Stimulated activated CD8-positive, alpha-beta memory T cell treated with anti-CD3 and anti-CD28 coated beads, Interleukin-12 subunit alpha, Interleukin-12 subunit beta, amount 100 ng/mL, for 24 hours (primary cell): ENCODE data around the gene KIF13A.
"Not testable (repeated sequence)": the region's sequence is repeated elsewhere in the genome, so short reads cannot be mapped to it uniquely, and the experiment has no call there.

Source experiments
- DNase-seq: peaks from one replicate; pipeline ENCODE4 v3.0.0-alpha.2; 2020; ENCODE audit errors: extremely low read depth

The KIF13A gene

DNA sequence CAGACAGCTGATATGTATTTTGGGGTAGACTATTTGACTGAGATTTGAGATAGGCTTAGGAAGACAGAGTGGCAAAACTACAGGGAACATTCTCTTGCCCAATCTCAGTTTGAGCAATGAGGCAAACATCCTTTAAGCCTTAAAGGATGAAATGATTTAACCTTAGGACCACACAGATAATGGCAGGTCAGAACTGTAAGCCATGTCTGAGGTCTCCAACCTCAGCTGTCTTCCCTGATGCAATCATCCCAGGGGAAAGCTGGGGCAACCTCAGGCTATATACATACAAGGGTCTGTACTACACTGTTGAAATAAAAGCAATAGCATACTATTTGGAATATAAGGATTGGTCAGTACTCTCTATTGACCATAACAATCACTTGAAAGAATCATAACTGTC lies 196.9 kb downstream of the KIF13A start:
- DNase-seq: no peak

DNA sequence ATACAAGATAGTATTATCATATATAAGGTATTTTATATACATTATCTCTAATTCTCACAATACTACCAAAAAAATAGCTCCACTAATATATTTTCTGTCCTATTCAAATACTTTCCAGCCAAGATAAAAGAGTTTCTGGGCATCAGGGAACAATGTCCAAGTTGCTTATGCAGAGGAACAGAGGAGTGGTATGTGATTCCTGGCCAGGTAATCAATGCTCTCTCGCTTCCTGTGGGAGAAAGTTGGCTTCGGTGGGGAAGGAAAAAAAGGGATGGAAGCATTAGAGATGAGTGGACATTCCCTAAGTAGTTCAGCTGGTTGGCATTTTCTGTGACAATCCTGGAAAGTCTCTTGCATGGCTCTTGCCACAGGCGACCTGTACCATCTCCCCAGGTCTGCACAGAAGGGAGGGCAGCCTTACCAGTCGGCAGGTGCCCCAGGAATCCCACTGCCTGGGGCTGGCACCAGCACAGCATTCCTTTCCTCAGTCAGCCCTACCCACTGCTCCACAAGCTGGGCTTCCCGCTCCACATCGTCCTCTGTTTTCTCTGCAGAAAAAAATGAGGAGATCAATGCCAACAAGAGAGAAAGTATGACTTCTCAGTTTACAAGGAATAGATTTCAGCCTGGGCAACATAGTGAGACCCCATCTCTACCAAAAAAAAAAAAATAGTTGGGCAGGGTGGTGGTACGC lies 202.2 kb downstream of the KIF13A start:
- no peak for DNase-seq

DNA sequence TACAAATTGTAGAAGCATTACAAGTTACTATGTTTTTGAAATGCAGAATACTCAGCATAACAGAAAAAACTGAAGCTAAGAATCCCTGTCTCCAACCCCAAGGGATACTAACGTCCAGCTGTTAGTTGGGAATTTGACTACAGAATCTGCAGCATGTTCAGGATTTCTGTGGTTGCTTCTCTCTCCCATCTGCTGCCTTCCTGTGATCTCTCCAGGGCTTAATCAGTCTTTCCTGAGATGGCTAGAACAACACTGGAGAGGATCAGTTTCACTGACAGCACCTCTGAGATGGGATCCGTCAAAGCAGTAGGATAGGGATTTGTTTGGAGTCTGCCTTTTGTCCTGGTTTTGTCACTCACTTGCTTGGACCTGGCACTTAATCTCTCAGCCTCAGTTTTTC lies 207.4 kb downstream of the KIF13A start:
- no peak for DNase-seq

DNA sequence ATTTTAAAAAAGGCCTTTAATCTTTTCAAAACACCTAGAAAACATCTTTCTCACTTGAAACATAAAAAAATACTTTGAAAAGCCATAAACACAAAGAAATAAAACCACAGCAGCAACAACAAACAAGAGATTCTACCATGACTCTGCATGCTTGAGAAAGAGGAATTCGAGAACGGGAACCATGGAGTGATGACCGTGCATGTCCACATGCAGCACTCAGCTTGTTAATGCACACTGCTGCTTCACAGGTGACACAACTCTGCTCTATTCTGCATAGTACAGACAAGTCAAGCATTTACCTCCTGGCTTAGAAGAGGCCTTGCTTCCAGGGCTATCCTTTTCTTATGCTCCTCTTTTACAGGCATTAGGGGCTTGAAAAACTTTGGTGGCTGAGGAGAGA lies 215.8 kb downstream of the KIF13A start:
- DNase-seq: no peak

DNA sequence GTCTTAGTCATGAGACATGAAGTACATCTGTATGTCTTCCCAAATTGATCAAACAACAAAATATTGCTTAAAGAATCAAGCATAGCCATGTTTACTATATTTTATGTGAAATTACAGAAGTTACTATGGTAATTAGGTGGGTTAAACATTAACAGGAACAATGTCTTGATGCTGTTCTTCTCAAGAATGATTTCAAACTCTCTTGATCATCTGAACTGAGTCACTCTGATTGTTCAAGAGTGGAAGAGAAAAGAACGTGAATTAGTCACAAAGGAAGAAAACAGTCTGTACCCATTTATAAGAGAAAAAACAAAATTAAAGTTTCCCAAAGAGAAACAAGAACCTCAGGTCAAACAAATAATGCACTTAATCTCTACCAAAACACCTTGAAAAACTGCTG lies 218.6 kb downstream of the KIF13A start:
- no peak for DNase-seq

DNA sequence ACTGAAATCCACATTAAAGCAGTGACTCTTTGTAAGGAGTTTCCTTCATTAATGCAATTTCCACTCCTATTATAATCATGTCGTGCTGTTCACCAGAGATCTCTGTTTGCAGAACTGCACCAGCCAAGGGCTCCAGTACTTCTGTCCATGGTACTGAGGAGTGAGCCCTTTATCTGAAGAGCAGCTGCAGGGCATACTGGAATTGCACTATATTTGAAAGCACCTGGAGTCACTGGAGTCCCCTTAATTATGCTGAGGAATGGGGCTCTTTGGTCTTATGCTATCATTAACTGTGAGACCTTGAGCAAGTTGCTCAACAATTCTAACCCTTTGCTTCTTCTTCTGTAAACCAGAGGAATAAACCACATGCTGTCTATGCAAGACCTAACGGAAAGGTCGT lies 219.0 kb downstream of the KIF13A start:
- DNase-seq: no peak

DNA sequence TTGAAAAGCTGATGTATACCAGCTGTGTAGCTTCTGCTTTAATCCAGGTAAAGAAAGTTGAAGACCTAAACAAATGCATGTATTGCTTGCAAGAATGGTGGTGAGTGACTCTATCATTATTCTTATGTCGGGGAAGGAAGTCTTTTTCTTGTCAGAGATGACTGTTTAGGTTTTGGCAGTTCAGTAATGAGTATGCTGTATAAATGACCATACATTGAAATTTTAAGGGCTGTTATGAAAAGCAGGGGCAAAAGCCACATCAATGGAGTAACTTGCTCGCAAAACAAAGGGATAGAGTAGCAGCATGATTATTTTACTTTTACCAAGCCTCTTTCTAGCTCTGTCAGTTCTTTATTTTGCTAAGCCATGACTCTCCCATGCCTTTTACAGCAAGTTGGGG lies 224.8 kb downstream of the KIF13A start:
- DNase-seq: no peak

DNA sequence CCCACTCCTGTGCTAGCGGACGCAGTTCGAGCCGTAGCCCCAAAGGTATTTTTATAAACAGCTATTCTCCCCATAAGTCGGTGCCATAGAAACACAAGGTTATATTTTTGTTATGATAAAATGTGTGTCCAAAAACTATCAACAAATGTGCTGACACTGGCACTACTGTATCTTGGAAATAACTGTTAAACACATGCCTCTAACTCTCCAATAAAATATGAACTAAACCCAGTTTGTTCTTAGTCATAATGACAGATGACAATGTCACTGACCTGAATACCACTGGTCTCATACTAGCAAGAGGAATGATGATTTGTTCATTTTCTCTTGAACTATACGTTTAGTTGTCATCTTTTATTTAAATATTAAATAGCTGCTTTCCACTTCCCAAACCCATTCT lies 229.3 kb downstream of the KIF13A start:
- no peak for DNase-seq

DNA sequence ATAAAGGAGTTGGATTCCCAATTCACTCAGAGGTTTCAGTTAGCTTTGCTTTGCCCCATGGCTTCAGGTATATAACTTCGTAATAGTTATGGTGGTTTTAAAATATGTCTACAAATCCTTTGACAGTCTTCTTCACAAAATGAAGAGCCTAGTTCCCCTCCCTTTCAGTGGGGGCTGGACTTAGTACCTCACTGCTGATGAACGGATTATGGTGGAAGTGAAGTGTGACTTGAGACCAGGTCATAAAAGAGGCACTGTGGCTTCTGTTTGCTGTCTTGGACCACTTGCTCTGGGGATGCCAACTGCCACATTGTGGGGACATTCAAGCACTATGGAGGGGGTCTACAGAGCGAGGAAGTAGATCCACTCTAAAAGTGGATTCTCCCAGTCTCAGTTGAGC lies 233.2 kb downstream of the KIF13A start:
- DNase-seq: no peak

DNA sequence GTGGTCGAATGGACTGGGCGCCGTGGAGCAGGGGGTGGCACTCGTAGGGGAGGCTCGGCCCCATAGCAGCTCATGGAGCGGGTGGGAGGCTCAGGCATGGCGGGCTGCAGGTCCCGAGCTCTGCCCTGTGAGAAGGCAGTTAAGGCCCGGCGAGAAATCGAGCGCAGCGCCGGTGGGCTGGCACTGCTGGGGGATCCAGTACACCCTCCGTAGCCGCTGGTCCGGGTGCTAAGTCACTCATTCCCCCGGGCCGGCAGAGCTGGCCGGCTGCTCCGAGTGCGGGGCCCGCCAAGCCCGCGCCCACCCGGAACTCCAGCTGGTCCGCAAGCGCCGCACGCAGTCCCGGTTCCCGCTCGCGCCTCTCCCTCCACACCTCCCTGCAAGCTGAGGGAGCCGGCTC lies 242.1 kb downstream of the KIF13A start:
- not testable (repeated sequence) for DNase-seq

DNA sequence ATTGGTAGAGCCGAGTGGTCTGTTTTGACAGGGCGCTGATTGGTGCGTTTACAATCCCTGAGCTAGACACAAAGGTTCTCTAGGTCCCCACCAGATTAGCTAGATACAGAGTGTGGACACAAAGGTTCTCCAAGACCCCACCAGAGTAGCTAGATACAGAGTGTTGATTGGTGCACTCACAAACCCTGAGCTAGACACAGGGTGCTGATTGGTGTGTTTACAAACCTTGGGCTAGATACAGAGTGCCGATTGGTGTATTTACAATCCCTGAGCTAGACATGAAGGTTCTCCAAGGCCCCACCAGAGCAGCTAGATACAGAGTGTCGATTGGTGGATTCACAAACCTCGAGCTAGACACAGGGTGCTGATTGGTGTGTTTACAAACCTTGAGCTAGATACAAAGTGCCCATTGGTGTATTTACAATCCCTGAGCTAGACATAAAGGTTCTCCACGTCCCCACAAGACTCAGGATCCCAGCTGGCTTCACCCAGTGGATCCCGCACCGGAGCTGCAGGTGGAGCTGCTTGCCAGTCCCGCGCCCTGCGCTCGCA lies 242.6 kb downstream of the KIF13A start:
- DNase-seq: not testable (repeated sequence)

DNA sequence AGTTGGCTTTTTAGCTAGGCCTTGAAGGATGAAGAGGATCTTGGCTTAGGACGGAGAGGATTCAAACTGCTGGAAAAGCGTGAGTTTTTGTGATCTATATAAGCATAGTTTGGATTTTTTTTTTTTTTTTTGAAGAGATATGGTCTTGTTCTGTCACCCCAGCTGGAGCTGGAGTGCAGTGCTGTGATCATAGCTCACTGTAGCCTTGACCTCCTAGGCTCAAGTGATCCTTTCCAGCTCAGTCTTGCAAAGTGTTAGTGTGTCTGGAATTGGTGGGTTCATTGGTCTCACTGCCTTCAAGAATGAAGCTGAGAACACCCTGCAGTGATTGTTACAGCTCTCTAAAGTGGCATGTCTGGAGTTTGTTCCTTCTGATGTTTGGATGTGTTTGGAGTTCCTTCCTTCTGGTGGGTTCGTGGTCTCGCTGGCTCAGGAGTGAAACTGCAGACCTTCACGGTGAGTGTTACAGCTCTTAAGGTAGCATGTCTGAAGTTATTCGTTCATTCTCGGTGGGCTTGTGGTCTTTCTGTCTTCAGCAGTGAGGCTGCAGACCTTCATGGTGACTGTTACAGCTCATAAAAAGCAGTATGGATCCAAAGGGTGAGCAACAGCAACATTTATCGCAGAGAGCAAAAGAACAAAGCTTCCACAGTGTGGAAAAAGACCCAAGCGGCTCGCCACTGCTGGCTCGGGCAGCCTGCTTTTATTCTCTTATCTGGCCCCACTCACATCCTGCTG lies 243.2 kb downstream of the KIF13A start:
- no peak for DNase-seq

DNA sequence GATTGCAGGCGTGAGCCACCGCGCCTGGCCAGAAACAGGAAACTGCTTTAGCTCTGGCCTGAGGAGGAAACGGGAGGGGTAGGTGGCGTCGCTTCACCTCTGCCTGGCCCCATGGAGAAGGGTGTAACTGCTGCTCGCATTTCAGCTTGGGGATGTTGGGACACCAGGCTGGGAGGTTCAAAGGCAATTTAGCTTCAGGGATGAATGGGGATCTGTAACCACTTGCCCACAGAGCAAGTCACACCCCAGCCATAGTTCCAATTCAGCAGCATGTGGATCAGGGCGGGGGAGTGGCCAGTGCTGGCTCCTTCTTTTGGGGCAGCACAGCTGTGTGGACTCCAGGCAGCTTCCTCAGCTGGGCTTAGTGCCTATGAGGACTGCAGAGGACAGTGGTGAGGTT lies 245.9 kb downstream of the KIF13A start:
- DNase-seq: no peak

DNA sequence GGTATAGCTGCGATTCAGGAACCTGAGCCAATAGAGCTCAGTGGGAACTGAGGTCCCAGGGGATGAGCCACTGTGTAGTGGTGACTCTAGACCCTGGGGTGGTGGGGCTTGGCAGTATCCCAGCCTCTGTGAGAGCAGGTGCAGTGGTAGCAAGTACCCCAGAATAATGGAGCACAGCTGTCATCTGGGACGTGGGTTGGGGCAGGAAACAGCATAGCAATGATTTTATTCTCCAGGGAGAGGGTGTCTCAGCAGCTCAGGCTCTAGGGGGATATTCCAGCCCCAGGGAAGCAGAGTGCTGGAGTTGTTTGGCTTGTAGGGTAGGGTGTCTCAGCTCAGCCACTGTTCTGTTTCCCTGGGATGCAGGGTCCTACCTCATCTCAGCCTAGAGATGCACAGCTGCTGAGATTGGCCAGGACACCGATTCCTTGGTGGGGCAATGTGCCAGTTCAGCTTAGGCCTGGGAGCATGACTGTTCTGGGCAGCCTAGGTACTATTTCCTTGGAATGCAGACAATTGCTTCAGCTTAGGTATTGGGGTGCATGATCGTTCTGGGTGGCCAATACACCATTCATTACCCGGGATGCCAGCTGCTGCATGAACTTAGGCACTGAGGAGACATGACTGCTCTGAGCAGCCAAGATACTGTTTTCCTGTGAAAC lies 246.7 kb downstream of the KIF13A start:
- DNase-seq: no peak

DNA sequence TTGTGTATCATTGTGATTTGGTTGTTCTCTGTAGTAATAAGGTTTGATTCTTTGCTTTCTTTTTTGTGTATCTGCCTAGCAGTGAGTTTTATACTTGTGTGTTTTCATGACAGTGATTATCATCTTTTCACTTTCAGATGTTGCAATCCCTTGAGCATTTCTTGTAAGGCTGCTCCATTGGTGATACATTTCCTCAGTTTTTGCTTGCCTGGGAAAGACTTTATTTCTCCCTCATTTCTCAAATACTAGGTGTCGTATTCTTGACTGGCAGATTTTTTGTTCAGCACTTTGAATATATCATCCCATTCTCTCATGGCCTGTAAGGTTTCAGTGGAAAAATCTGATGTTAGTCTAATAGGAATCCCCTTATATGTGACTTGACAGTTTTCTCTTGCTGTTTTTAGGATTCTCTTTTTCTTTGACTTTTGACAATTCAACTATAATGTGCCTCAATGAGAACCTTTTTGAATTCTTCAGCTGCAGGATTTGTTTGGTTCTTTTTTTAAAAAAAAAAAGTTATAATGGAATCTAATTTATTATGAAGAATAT lies 249.7 kb downstream of the KIF13A start:
- DNase-seq: no peak

DNA sequence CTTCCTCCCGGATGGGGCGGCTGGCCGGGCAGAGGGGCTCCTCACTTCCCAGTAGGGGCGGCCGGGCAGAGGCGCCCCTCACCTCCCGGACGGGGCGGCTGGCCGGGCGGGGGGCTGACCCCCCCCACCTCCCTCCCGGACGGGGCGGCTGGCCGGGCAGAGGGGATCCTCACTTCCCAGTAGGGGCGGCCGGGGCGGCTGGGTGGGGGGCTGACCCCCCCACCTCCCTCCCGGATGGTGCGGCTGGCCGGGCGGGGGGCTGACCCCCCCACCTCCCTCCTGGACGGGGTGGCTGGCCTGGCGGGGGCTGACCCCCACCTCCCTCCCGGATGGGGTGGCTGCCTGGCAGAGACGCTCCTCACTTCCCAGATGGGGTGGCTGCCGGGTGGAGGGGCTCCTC lies 252.1 kb downstream of the KIF13A start:
- DNase-seq: not testable (repeated sequence)

DNA sequence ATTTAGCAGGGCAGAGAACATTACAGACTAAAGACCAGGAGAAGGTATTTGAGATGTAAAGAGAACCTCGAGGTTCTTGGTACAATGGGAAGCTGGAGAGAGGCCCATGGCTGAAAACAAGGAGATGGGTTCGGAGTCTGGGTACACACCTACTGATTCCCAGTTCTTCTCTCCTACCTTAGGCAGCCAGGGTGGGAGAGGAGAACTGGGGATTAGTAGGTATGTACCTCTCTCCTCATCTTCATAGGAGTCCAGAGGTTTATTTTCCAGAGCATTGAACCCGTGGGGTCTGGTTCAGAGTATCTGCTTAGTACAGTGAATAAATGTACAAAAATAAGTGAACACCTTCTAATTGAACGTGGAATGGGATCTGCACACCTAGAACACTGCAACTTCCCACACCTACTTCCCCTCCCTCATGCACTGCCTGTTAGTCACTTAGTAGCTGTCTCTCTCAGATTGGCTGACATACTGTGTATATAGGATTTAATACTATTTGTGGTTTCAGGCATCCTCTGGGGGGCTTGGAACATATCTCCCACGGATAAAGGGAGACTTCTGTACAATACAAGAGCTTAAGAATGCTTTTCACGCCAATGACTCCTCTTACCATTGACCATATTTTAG lies 257.2 kb downstream of the KIF13A start:
- no peak for DNase-seq

DNA sequence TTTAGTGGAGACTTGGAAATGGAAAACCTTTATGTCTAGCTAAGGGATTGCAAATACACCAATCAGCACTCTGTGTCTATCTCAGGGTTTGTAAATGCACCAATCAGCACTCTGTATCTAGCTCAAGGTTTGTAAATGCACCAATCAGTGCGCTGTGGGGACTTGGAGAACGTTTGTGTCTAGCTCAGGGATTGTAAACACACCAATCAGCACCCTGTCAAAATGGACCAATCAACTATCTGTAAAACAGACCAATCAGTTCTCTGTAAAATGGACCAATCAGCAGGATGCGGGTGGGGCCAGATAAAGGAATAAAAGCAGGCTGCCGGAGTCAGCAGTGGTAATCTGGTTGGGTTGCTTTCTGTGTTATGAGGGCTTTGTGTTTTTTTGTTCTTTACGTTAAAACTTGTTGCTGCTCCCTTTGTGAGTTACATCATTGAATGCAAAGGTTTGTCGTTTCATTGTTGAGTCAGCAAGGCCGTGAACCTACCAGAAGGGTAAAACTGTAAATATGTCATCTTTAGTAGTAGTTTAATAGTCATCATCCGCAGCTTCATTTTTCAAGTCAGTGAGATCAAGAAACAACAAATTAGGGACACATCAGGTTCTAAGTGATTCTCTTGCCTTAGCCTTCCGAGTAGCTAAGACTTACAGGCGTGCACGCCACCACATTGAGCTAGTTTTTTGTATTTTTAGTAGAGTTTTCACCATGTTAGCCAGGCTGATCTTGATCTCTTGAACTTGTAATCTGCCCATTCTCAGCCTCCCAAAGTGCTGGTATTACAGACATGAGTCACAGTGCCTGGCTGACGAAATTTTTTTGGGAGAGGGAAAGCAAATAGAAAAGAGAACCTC lies 258.0 kb downstream of the KIF13A start:
- DNase-seq: no peak

DNA sequence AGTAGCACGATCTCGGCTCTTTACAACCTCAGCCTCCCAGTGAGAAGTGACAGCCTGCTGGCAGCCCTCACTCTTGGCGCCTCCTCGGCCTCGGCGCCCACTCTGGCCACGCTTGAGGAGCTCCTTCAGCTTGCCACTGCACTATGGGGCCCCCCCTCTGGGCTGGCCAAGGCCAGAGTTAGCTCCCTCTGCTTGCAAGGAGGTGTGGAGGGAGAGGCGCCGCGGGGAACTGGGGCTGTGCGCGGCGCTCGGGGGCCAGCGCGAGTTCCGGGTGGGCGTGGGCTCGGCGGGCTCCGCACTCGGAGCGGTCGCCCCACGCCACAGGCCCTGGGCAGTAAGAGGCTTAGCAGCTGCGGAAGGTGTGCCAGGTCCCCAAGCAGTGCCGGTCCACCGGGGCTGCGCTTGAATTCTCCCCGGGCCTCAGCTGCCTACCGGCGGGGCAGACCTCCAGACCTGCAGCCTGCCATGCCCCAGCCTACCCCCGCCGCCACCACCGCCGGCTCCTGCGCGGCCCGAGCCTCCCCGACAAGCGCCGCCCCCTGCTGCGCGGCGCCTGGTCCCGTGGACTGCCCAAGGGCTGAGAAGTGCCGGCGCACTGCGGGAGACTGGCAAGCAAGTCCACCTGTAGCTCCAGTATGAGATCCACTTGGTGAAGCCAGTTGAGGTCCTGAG lies 258.7 kb downstream of the KIF13A start:
- DNase-seq: no peak

DNA sequence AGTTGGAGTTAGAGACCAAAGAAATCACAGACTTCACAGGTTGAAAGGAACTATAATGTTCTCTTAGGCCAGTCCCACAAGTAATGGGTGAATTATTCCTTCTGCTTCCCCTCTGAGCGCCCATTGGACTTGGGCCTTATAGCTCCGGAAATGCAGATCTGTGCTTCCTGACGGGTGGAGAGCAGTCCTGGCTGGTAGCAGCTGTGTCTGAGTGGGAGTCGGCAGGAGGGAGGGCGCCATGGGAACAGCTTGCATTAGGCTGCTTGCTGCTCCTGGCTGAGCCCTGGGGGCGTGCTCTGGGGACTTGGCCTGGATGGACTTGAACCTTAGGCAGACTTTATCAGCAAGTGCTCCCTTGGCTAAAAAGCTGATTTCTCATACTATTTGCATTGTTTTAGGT lies 262.4 kb downstream of the KIF13A start:
- DNase-seq: no peak

DNA sequence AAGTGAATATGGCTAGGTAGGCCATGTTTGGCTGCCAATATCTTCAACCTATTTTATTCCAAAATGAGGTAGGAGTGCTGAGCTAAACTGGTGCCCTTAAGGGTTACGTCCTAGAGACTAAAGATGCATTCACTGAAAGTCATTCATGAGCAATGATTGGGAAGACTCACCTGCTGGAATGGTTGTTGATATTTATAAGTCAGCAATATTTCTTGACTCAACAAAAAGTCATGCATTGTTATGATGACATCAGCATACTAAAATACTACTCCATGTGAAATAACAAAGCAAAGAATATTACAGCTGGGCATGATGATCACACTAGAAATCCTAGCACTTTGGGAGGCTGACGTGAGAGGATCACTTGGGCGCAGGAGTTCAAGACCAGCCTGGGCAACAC lies 263.1 kb downstream of the KIF13A start:
- no peak for DNase-seq
